ENCODE data around the gene YY2.
"Not testable (repeated sequence)": the region's sequence is repeated elsewhere in the genome, so short reads cannot be mapped to it uniquely, and the experiment has no call there.

Gene YY2

GRCh38 chrX:21855937-21856415, at the start of gene YY2:
TSS of gene YY2 (plus strand) at chrX:21855987. CDS start at chrX:21856485, 498 bp downstream.
- ATAC-seq (ENCODE audit: low read depth) (no peak), DNase-seq (ENCODE audit: low spot score in 2 of 2) (no peak)
- Mint-ChIP-seq H3K27me3 (no peaks in the 10 kb centered on the region), H3K4me1 (no peaks in the 10 kb centered on the region), H3K4me3 (no peak within 1 kb of the TSS), H3K9me3 (no peaks in the 10 kb centered on the region), H3K36me3 (peaks cover 13% of the 10 kb centered on the region), H3K27ac (no peak within 1 kb of the TSS)

- Mint-ChIP-seq H3K27me3 (no peaks in the 10 kb centered on the region), H3K27ac (no peak overlapping the region), H3K4me3 (no peak overlapping the region), H3K4me1 (no peaks in the 10 kb centered on the region), H3K36me3 (no peaks in the 10 kb centered on the region), H3K9me3 (peaks cover 2% of the 10 kb centered on the region)
- no peak for ATAC-seq (ENCODE audit: low read depth)
- no peak for DNase-seq (ENCODE audit: low spot score in 2 of 2)
Measured at GRCh38 chrX:21806691-21807090, 49.1 kb upstream of the YY2 start.

- no peak overlapping the region for H3K4me3 Mint-ChIP-seq
- H3K4me1 Mint-ChIP-seq: no peaks in the 10 kb centered on the region
- H3K27me3 Mint-ChIP-seq: no peaks in the 10 kb centered on the region
- H3K36me3 Mint-ChIP-seq: no peaks in the 10 kb centered on the region
- peaks cover 2% of the 10 kb centered on the region for H3K9me3 Mint-ChIP-seq
- no peak for DNase-seq (ENCODE audit: low spot score in 2 of 2)
- no peak overlapping the region for H3K27ac Mint-ChIP-seq
- no peak for ATAC-seq (ENCODE audit: low read depth)
Measured at GRCh38 chrX:21811832-21812231, 44.0 kb upstream of the YY2 start.

- Mint-ChIP-seq H3K4me1 (no peaks in the 10 kb centered on the region), H3K27me3 (no peaks in the 10 kb centered on the region), H3K27ac (no peak overlapping the region), H3K4me3 (no peak overlapping the region), H3K36me3 (no peaks in the 10 kb centered on the region), H3K9me3 (peaks cover 2% of the 10 kb centered on the region)
- ATAC-seq (ENCODE audit: low read depth) (no peak), DNase-seq (ENCODE audit: low spot score in 2 of 2) (no peak)
Measured at GRCh38 chrX:21812628-21813027, 43.2 kb upstream of the YY2 start.

GRCh38 chrX:21813612-21814368, 42.0 kb upstream of the YY2 start:
- Mint-ChIP-seq H3K27ac (no peak overlapping the region), H3K36me3 (no peaks in the 10 kb centered on the region), H3K4me3 (no peak overlapping the region), H3K4me1 (no peaks in the 10 kb centered on the region), H3K27me3 (no peaks in the 10 kb centered on the region), H3K9me3 (peaks cover 2% of the 10 kb centered on the region)
- no peak for DNase-seq (ENCODE audit: low spot score in 2 of 2)
- no peak for ATAC-seq (ENCODE audit: low read depth)

- Mint-ChIP-seq H3K4me3 (no peak overlapping the region), H3K36me3 (no peaks in the 10 kb centered on the region), H3K27ac (no peak overlapping the region), H3K9me3 (peaks cover 2% of the 10 kb centered on the region), H3K4me1 (no peaks in the 10 kb centered on the region), H3K27me3 (no peaks in the 10 kb centered on the region)
- DNase-seq (ENCODE audit: low spot score in 2 of 2) (no peak), ATAC-seq (ENCODE audit: low read depth) (no peak)
Measured at GRCh38 chrX:21816136-21816535, 39.7 kb upstream of the YY2 start.

- not testable (repeated sequence) for H3K27ac Mint-ChIP-seq; H3K36me3 Mint-ChIP-seq; ATAC-seq (ENCODE audit: low read depth); DNase-seq (ENCODE audit: low spot score in 2 of 2); H3K4me1 Mint-ChIP-seq; H3K4me3 Mint-ChIP-seq; H3K27me3 Mint-ChIP-seq; H3K9me3 Mint-ChIP-seq
Measured at GRCh38 chrX:21820170-21820569, 35.6 kb upstream of the YY2 start.

- Mint-ChIP-seq H3K36me3 (no peaks in the 10 kb centered on the region), H3K9me3 (no peaks in the 10 kb centered on the region), H3K4me3 (no peak overlapping the region), H3K27me3 (no peaks in the 10 kb centered on the region), H3K27ac (no peak overlapping the region), H3K4me1 (no peaks in the 10 kb centered on the region)
- DNase-seq (ENCODE audit: low spot score in 2 of 2): no peak
- no peak for ATAC-seq (ENCODE audit: low read depth)
Measured at GRCh38 chrX:21821875-21822274, 33.9 kb upstream of the YY2 start.

GRCh38 chrX:21831496-21831895, 24.3 kb upstream of the YY2 start:
- DNase-seq (ENCODE audit: low spot score in 2 of 2) (no peak), ATAC-seq (ENCODE audit: low read depth) (no peak)
- peaks cover 1% of the 10 kb centered on the region for H3K27me3 Mint-ChIP-seq
- no peak overlapping the region for H3K4me3 Mint-ChIP-seq
- H3K36me3 Mint-ChIP-seq: no peaks in the 10 kb centered on the region
- no peak overlapping the region for H3K27ac Mint-ChIP-seq
- H3K4me1 Mint-ChIP-seq: no peaks in the 10 kb centered on the region
- H3K9me3 Mint-ChIP-seq: no peaks in the 10 kb centered on the region

GRCh38 chrX:21837056-21837455, 18.7 kb upstream of the YY2 start:
- Mint-ChIP-seq H3K27ac (no peak overlapping the region), H3K4me1 (peaks cover 4% of the 10 kb centered on the region), H3K36me3 (no peaks in the 10 kb centered on the region), H3K9me3 (no peaks in the 10 kb centered on the region), H3K4me3 (no peak overlapping the region), H3K27me3 (peaks cover 1% of the 10 kb centered on the region)
- ATAC-seq (ENCODE audit: low read depth): no peak
- no peak for DNase-seq (ENCODE audit: low spot score in 2 of 2)

- Mint-ChIP-seq H3K9me3 (no peaks in the 10 kb centered on the region), H3K4me3 (peak overlapping the region; percentile 89), H3K4me1 (peaks cover 4% of the 10 kb centered on the region), H3K27ac (peak overlapping the region; percentile 92), H3K27me3 (peaks cover 1% of the 10 kb centered on the region), H3K36me3 (peaks cover 3% of the 10 kb centered on the region)
- DNase-seq (ENCODE audit: low spot score in 2 of 2) (no peak), ATAC-seq (ENCODE audit: low read depth) (peak; percentile 31)
Measured at GRCh38 chrX:21838937-21839333, 16.9 kb upstream of the YY2 start.

- peak within 1 kb of the TSS; percentile 92 for H3K27ac Mint-ChIP-seq
- peak; percentile 63 to 72 for DNase-seq (ENCODE audit: low spot score in 2 of 2)
- peak; percentile 84 for ATAC-seq (ENCODE audit: low read depth)
- peaks cover 3% of the 10 kb centered on the region for H3K36me3 Mint-ChIP-seq
- H3K4me3 Mint-ChIP-seq: peak within 1 kb of the TSS; percentile 89
- peaks cover 4% of the 10 kb centered on the region for H3K4me1 Mint-ChIP-seq
- H3K9me3 Mint-ChIP-seq: no peaks in the 10 kb centered on the region
- H3K27me3 Mint-ChIP-seq: peaks cover 1% of the 10 kb centered on the region
Measured at GRCh38 chrX:21839334-21840192, 16.2 kb upstream of the YY2 start, which contains the start of gene MBTPS2. TSS of gene MBTPS2 (plus strand) at chrX:21839617. CDS start at chrX:21839735, 118 bp downstream.

GRCh38 chrX:21840193-21840545, 15.6 kb upstream of the YY2 start:
- H3K27ac Mint-ChIP-seq: peak overlapping the region; percentile 92
- H3K4me3 Mint-ChIP-seq: peak overlapping the region; percentile 89
- ATAC-seq (ENCODE audit: low read depth) (no peak), DNase-seq (ENCODE audit: low spot score in 2 of 2) (no peak)
- peaks cover 4% of the 10 kb centered on the region for H3K4me1 Mint-ChIP-seq
- no peaks in the 10 kb centered on the region for H3K9me3 Mint-ChIP-seq
- peaks cover 6% of the 10 kb centered on the region for H3K36me3 Mint-ChIP-seq
- peaks cover 1% of the 10 kb centered on the region for H3K27me3 Mint-ChIP-seq

- DNase-seq (ENCODE audit: low spot score in 2 of 2) (no peak), ATAC-seq (ENCODE audit: low read depth) (no peak)
- H3K36me3 Mint-ChIP-seq: peaks cover 11% of the 10 kb centered on the region
- H3K4me1 Mint-ChIP-seq: peaks cover 4% of the 10 kb centered on the region
- no peak overlapping the region for H3K27ac Mint-ChIP-seq
- no peaks in the 10 kb centered on the region for H3K27me3 Mint-ChIP-seq
- no peak overlapping the region for H3K4me3 Mint-ChIP-seq
- no peaks in the 10 kb centered on the region for H3K9me3 Mint-ChIP-seq
Measured at GRCh38 chrX:21843179-21843578, 12.6 kb upstream of the YY2 start.
